HCT116 (cell line): ENCODE data around the gene RANBP9.

ENCODE experiments used
- EGR1 ChIP-seq: IDR thresholded peaks from 2 replicates; pipeline ENCODE4 v1.6.1; 2012; ENCODE audit warnings: low read depth
- EZH2 ChIP-seq: fragments of 200-600 bp; sonication (generic); IDR thresholded peaks from 2 replicates; pipeline ENCODE4 v1.6.1; 2017; ENCODE audit warnings: antibody characterized with exemption, mixed run types
- POLR2AphosphoS5 ChIP-seq: IDR thresholded peaks from 2 replicates; pipeline ENCODE4 v1.6.1; 2011; ENCODE audit warnings: mild to moderate bottlenecking, low read depth, low read length, moderate library complexity
- SIN3A ChIP-seq: IDR thresholded peaks from 2 replicates; pipeline ENCODE4 v1.6.1; 2012; ENCODE audit warnings: low read depth
- YY1 ChIP-seq: IDR thresholded peaks from 2 replicates; pipeline ENCODE4 v1.6.1; 2011; ENCODE audit warnings: low read length, low read depth, moderate library complexity, mild to moderate bottlenecking; ENCODE audit not compliant: insufficient replicate concordance; ENCODE audit errors: extremely low read depth
- ZNF274 ChIP-seq: fragments of 200-500 bp; sonication (Bioruptor generic); IDR thresholded peaks from 2 replicates; pipeline ENCODE4 v1.6.1; 2014; ENCODE audit warnings: mild to moderate bottlenecking, low read depth, low read length, inconsistent platforms
- TF ChIP-seq, protein P1 (sequence below), 3 experiments: fragments of 200-600 bp in 1 of 3; sonication (generic) in 1 of 3; IDR thresholded peaks in 2 of 3; conservative IDR thresholded peaks in 1 of 3; 2 replicates each; pipeline ENCODE4 v1.5.1; 2012 to 2017; ENCODE audit warnings: low read depth in 2 of 3, low read length in 2 of 3, antibody characterized with exemption in 1 of 3, borderline replicate concordance in 1 of 3, control low read depth in 1 of 3, mild to moderate bottlenecking in 1 of 3, mixed read lengths in 1 of 3, mixed run types in 1 of 3, moderate library complexity in 1 of 3; ENCODE audit not compliant: insufficient read depth in 1 of 3
- TF ChIP-seq, protein P2 (sequence below): IDR thresholded peaks from 2 replicates; pipeline ENCODE4 v1.6.1; 2012; ENCODE audit warnings: low read depth

DNA sequence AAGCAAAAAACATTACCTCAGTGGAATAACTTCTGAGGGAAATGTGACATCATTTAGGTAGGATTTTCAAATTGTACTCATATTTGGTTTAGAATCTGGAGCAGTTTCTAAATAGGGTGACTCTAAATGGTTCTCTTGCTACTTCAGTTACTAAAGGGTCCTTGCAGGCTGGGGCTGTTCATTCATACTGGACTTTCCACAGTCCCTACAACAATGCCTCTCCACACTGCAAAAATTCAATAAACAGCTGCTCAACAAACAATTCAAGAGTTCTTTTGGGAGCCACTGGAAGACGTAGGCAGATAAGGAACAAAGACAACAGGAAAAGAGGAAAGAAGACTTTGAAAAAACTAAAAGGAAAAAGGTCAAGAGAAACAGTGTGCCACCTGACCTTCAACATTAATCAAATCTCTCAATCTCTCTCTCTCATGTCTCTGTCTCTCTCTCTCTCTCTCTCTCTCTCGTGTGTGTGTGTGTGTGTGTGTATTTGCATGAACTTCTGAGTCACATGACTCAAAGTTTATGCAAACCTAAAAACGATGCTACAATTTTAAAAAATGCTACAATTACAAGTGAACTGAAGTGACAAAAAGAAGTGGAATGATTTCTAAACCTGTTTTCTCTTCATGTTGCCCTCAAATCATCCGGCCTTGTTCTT, 82.0 kb downstream of the RANBP9 start:
- TF ChIP-seq POLR2AphosphoS5 (no peak), YY1 (no peak), ZNF274 (no peak), EGR1 (no peak), EZH2 (no peak), SIN3A (no peak)
- TF ChIP-seq, protein P1, sequence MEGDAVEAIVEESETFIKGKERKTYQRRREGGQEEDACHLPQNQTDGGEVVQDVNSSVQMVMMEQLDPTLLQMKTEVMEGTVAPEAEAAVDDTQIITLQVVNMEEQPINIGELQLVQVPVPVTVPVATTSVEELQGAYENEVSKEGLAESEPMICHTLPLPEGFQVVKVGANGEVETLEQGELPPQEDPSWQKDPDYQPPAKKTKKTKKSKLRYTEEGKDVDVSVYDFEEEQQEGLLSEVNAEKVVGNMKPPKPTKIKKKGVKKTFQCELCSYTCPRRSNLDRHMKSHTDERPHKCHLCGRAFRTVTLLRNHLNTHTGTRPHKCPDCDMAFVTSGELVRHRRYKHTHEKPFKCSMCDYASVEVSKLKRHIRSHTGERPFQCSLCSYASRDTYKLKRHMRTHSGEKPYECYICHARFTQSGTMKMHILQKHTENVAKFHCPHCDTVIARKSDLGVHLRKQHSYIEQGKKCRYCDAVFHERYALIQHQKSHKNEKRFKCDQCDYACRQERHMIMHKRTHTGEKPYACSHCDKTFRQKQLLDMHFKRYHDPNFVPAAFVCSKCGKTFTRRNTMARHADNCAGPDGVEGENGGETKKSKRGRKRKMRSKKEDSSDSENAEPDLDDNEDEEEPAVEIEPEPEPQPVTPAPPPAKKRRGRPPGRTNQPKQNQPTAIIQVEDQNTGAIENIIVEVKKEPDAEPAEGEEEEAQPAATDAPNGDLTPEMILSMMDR (IDR thresholded peaks at IDR 0.05 in 2 of 3, conservative IDR thresholded peaks at IDR 0.05 in 1 of 3; ENCODE audit: borderline replicate concordance in 1 of 3, insufficient read depth in 1 of 3, low read depth in 2 of 3, low read length in 2 of 3): no peak
- TF ChIP-seq, protein P2, sequence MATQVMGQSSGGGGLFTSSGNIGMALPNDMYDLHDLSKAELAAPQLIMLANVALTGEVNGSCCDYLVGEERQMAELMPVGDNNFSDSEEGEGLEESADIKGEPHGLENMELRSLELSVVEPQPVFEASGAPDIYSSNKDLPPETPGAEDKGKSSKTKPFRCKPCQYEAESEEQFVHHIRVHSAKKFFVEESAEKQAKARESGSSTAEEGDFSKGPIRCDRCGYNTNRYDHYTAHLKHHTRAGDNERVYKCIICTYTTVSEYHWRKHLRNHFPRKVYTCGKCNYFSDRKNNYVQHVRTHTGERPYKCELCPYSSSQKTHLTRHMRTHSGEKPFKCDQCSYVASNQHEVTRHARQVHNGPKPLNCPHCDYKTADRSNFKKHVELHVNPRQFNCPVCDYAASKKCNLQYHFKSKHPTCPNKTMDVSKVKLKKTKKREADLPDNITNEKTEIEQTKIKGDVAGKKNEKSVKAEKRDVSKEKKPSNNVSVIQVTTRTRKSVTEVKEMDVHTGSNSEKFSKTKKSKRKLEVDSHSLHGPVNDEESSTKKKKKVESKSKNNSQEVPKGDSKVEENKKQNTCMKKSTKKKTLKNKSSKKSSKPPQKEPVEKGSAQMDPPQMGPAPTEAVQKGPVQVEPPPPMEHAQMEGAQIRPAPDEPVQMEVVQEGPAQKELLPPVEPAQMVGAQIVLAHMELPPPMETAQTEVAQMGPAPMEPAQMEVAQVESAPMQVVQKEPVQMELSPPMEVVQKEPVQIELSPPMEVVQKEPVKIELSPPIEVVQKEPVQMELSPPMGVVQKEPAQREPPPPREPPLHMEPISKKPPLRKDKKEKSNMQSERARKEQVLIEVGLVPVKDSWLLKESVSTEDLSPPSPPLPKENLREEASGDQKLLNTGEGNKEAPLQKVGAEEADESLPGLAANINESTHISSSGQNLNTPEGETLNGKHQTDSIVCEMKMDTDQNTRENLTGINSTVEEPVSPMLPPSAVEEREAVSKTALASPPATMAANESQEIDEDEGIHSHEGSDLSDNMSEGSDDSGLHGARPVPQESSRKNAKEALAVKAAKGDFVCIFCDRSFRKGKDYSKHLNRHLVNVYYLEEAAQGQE: no peak
